Measurements from ENCODE around the gene WDR33. TPM values are rescaled to one million over a fixed set of nuclear protein-coding genes. Genes with fewer than 3 reads are reported as not detected.

The WDR33 gene
- total and polyA plus RNA-seq, 2 of the 13 experiments (the other 11 are each of a cell fraction or from before 2014, with no cell fraction given): 54.9 to 78.2 TPM

DNA sequence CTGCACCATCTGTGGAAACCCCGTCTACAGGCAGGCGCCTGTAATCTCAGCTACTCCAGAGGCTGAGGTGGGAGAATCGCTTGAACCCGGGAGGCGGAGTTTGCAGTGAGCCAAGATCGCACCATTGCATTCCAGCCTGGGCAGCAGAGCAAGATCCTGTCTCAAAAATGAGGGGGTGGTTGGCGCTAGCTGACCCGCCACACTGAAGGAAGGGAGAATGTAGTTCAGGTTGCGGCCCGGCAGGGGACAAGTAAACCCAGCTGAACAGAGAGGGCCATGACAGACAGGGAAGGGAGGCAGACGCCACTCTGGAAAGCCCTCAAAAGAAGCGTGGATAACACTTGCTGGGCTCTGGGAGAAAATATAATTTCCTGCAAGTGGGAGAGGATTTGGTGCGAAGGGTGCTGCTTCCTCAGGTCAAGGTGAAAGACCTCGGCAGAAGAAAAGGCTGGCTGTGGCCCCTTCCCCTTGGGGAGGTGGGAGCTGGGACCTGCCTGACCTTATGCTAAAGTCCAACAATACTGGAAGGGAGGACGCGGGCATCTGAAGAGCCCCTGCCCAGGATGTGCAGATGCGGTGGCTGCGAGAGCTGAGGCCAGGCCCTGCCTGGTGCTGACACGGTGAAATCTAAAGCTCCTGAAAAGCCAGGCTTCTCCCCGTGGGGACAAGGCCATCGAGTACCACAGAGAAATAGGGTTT lies 113.3 kb downstream of the WDR33 start:
- no peak for FAIRE-seq
- Histone ChIP-seq H3K9ac (ENCODE audit: insufficient read depth, low read depth, low read length) (no peak overlapping the region), H3K4me1 (ENCODE audit: insufficient read depth, low read length) (peaks cover 15% of the 10 kb centered on the region), H3K36me3 (replicated peaks in 1 of 2; ENCODE audit: control insufficient read depth in 1 of 2, insufficient read depth in 2 of 2, low read length in 2 of 2) (no peaks in the 10 kb centered on the region; a peak in 2 of 5 replicates), H3K79me2 (ENCODE audit: insufficient read depth, low read length) (peaks cover 6% of the 10 kb centered on the region), H3K27me3 (ENCODE audit: control insufficient read depth in 1 of 2, insufficient read depth in 2 of 2, low read length in 2 of 2) (no peaks in the 10 kb centered on the region), H3K9me3 (ENCODE audit: low read length) (no peaks in the 10 kb centered on the region), H3K4me3 (replicated peaks in 1 of 3; ENCODE audit: insufficient read depth in 1 of 3, low read depth in 2 of 3, low read length in 3 of 3) (no peak overlapping the region), H4K20me1 (ENCODE audit: insufficient read depth, low read length) (0 out of 2 replicates have a peak, but pooled peaks cover 2% of the 10 kb centered on the region), H2AFZ (ENCODE audit: low read length) (no peak overlapping the region), H3K27ac (ENCODE audit: extremely low read length, insufficient read depth, low read length) (no peak overlapping the region), H3K4me2 (ENCODE audit: low read depth, low read length) (no peak overlapping the region)
- CTCF ChIA-PET (ENCODE audit: low intra/inter-chr PET ratio, low total read pairs): no interaction called here
- in situ Hi-C loops (cut with HindIII; ENCODE audit: extremely low pct_ligation_motif_present, low pct_unique_long_range_greater_than_20kb) (no loop called here), intact Hi-C loops (cut with micrococcal nuclease; ENCODE audit: unreplicated experiment) (no loop called here)
- peak; percentile 29 to 42; a peak in 1 of 4 replicates for TF ChIP-seq MAFK (conservative IDR thresholded peaks at IDR 0.05 in 1 of 2, IDR thresholded peaks at IDR 0.05 in 1 of 2; ENCODE audit: low read length in 2 of 2)
- TF ChIP-seq TEAD3 (CRISPR knock-in tag; optimal IDR thresholded peaks at IDR 0.05; ENCODE audit: borderline replicate concordance): no peak
- TF ChIP-seq ZFP36L2 (CRISPR knock-in tag; IDR thresholded peaks at IDR 0.05): no peak
- TF ChIP-seq, protein P1, sequence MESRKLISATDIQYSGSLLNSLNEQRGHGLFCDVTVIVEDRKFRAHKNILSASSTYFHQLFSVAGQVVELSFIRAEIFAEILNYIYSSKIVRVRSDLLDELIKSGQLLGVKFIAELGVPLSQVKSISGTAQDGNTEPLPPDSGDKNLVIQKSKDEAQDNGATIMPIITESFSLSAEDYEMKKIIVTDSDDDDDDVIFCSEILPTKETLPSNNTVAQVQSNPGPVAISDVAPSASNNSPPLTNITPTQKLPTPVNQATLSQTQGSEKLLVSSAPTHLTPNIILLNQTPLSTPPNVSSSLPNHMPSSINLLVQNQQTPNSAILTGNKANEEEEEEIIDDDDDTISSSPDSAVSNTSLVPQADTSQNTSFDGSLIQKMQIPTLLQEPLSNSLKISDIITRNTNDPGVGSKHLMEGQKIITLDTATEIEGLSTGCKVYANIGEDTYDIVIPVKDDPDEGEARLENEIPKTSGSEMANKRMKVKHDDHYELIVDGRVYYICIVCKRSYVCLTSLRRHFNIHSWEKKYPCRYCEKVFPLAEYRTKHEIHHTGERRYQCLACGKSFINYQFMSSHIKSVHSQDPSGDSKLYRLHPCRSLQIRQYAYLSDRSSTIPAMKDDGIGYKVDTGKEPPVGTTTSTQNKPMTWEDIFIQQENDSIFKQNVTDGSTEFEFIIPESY (CRISPR knock-in tag; IDR thresholded peaks at IDR 0.05): peak; percentile 78
- TF ChIP-seq ZNF121 (CRISPR knock-in tag; IDR thresholded peaks at IDR 0.05): peak; percentile 77
- TF ChIP-seq SAP130 (CRISPR knock-in tag; IDR thresholded peaks at IDR 0.05; ENCODE audit: low read depth): no peak
- TF ChIP-seq, protein P2, sequence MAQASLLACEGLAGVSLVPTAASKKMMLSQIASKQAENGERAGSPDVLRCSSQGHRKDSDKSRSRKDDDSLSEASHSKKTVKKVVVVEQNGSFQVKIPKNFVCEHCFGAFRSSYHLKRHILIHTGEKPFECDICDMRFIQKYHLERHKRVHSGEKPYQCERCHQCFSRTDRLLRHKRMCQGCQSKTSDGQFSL (CRISPR knock-in tag; IDR thresholded peaks at IDR 0.05): no peak
- 74% methylated on average over 21 of the region's 21 CpGs for WGBS (ENCODE audit: low lambda C conversion rate)
- DNase-seq (ENCODE audit: low spot score): no peak
- no peak for ATAC-seq
- BruUV-seq (replicated peaks): no TSS peak
- POLR2A ChIA-PET: no interaction called here
